ENCODE data around the gene AJAP1.

The AJAP1 gene

DNA sequence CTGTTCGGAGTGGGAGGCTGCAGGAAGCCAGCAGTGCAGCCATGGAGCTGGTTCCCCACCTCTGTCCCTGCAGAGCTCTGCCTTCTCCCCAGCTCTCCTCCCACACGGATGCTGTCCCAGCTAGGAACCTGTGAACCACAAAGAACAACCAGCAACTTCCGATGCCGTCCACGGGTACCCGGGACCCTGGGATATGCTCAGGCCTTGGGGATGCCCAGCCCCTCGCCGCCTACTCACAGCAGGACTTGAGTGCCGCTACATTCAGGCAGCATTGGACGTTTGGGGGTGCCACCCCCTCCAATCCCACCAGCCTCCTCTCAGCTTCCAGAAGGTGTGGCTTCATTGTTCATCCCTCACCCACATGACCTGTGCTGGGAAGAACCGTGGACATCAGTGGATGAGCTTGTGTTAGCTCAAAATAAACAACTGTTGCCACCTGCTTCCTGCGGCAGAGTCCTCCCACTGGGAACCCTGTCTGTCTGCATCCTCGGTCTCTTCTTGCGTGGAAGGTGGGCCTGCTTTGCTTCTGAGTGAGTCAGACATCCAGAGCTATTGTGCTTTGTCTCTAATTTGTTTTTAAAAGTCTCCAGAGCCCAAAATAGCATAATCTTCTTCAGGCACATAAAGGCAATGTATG, 20.1 kb upstream of the AJAP1 start:
- H3K9me3 ChIP-seq = no peaks in the 10 kb centered on the region
- TF ChIP-seq, protein P1, sequence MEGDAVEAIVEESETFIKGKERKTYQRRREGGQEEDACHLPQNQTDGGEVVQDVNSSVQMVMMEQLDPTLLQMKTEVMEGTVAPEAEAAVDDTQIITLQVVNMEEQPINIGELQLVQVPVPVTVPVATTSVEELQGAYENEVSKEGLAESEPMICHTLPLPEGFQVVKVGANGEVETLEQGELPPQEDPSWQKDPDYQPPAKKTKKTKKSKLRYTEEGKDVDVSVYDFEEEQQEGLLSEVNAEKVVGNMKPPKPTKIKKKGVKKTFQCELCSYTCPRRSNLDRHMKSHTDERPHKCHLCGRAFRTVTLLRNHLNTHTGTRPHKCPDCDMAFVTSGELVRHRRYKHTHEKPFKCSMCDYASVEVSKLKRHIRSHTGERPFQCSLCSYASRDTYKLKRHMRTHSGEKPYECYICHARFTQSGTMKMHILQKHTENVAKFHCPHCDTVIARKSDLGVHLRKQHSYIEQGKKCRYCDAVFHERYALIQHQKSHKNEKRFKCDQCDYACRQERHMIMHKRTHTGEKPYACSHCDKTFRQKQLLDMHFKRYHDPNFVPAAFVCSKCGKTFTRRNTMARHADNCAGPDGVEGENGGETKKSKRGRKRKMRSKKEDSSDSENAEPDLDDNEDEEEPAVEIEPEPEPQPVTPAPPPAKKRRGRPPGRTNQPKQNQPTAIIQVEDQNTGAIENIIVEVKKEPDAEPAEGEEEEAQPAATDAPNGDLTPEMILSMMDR (IDR thresholded peaks at IDR 0.05; ENCODE audit: low read depth, low read length) = no peak
- DNase-seq = no peak
- no peaks in the 10 kb centered on the region for H3K36me3 ChIP-seq
- no peak overlapping the region for H3K4me3 ChIP-seq (ENCODE audit: low read depth, low read length)
- no peaks in the 10 kb centered on the region for H3K4me1 ChIP-seq
- H3K27me3 ChIP-seq = no peaks in the 10 kb centered on the region

DNA sequence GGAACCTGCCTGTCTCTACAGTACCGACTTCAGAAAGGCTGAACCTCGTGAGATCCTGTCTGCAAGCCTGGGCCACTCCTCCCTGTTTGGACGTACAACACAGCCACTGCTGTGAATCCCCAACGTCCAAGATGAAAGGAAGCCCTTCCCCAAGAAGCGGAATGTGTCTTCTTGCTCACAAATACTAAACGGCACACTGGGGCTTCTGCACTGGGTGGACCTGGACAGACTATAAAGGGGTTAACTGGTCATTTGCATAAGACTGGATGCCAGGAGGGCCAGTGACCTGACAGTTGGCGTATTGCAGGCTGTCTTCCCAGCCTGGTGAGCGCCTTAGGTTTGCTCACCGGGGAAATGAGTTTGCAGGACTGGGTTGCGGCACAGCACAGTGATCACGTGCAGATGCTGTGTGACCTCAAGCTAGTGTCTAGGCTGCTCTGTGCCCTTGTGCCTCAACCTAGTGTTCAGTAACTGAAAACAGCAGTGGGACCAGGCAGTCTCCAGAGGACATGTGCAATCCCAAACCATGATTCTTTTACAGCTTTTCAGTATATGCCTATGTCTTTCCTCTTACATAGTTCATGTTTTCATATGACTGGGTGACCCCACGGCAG, 19.5 kb upstream of the AJAP1 start:
- Histone ChIP-seq H3K4me3 (ENCODE audit: low read depth, low read length) (no peak overlapping the region), H3K9me3 (no peaks in the 10 kb centered on the region), H3K4me1 (no peaks in the 10 kb centered on the region), H3K36me3 (no peaks in the 10 kb centered on the region), H3K27me3 (no peaks in the 10 kb centered on the region)
- TF ChIP-seq, protein P1 (IDR thresholded peaks at IDR 0.05; ENCODE audit: low read depth, low read length) = no peak
- DNase-seq = no peak

DNA sequence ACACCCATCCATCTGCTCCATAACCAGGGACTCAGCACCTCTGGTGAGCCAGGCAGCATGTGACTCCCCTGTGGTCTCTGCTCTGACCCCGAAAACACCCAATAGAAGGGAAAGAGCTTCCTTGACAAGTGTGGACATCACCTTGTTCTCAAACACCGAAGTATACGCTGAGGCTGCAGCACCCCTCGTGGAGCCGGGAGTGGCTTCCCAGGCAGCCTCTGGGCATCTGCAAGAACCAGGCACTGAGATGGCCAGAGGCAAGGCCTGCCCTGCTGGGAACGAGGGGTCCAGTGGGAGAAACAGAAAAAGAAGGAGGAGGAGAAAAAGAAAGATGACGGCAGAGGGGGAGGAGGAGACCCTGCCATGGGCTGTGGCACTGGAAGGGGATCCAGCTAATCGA, 18.2 kb upstream of the AJAP1 start:
- Histone ChIP-seq H3K27me3 (no peaks in the 10 kb centered on the region), H3K4me3 (ENCODE audit: low read depth, low read length) (no peak overlapping the region), H3K36me3 (no peaks in the 10 kb centered on the region), H3K9me3 (no peaks in the 10 kb centered on the region), H3K4me1 (no peaks in the 10 kb centered on the region)
- DNase-seq = no peak
- TF ChIP-seq, protein P1 (IDR thresholded peaks at IDR 0.05; ENCODE audit: low read depth, low read length) = no peak

DNA sequence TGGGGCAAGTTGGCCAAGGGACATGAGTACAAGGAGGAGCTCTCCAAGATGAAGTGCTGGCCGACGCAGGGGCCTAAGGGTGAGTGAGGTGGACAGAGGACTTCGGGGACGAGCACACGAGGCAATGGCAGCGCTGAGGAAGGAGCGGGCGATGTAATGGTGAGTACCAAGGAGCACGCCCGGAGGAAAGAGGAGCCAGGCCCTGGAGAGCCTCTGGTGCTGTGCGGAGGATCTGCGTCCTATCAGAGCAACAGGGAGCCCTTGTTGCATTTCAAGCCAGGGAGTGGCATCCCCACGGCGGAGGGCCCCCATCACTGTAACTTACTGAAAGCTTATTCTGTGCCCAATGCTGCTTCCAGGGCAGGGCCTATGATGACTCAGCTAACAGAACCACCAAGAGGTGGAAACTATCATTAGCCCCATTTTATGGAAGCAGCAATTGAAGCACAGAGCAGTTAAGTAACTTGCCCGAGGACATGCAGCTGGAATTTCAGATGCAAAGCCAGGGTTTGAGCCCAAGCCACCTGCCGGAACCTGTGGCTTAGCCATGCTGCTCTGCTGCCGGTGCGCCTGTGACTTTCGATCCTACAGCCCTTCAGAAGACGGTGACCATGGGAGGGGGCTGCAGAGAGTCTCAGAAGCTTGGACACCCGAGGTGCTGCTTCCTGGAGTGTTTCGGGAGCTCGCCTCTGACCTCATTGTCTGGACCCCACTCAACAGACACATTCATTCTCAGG, 17.6 kb upstream of the AJAP1 start:
- H3K9me3 ChIP-seq = no peaks in the 10 kb centered on the region
- H3K4me3 ChIP-seq (ENCODE audit: low read depth, low read length) = no peak overlapping the region
- DNase-seq = no peak
- no peaks in the 10 kb centered on the region for H3K4me1 ChIP-seq
- no peaks in the 10 kb centered on the region for H3K27me3 ChIP-seq
- H3K36me3 ChIP-seq = no peaks in the 10 kb centered on the region
- TF ChIP-seq, protein P1 (IDR thresholded peaks at IDR 0.05; ENCODE audit: low read depth, low read length) = no peak

DNA sequence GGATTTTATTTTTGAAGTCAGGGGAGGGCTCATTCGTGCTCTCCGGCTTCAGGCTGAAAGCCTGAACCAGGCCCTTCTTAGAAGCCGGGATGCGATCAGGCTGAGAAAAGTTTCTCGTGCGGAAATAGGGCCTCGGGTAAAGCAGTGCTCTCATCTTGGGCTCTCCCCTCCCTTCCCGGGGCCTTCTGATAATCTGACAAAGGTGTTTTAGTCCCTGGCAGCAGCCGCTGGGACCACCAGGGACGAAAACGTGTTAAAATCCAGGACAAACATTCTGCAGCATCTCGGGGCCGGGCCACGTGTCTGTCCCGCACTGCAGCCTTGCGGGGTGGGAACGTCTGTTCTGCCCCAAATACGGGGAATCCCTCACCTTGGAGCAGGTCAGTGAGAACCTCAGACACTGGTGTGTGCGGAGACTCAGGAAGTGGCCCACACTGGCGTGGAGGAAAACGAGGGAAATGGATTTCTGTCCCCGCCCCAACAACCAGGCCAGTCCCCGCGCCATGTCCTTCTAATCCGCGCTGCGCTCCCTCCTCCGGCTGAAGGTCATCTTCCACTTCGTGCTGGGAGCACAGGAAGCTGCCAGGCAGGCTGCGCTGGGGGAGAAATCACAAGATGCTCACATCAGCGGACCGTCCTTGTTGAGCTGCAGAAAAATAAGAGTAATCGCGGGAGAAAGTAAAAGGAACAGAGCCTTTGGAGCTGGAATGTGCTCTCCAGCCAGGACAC, 16.6 kb upstream of the AJAP1 start:
- TF ChIP-seq, protein P1 (IDR thresholded peaks at IDR 0.05; ENCODE audit: low read depth, low read length) = no peak
- no peak for DNase-seq
- H3K36me3 ChIP-seq = no peaks in the 10 kb centered on the region
- no peaks in the 10 kb centered on the region for H3K9me3 ChIP-seq
- H3K4me3 ChIP-seq (ENCODE audit: low read depth, low read length) = no peak overlapping the region
- H3K27me3 ChIP-seq = no peaks in the 10 kb centered on the region
- no peaks in the 10 kb centered on the region for H3K4me1 ChIP-seq
